Measurements from ENCODE around the gene EDAR.
A peak's percentile ranks its signal among the peaks of the same experiment; 100 is the strongest.

EDAR gene

GRCh38 chr2:108928660-108929377 is 60.2 kb downstream of the EDAR start:
- TF ChIP-seq CTCF (IDR thresholded peaks at IDR 0.05; ENCODE audit: low read depth, low read length), result no peak
- DNase-seq (ENCODE audit: extremely low read depth, low read depth), result no peak

GRCh38 chr2:108927936-108928659 is 60.9 kb downstream of the EDAR start:
- TF ChIP-seq CTCF (IDR thresholded peaks at IDR 0.05; ENCODE audit: low read depth, low read length), result peak; percentile 87
- DNase-seq (ENCODE audit: extremely low read depth, low read depth), result peak; percentile 10

GRCh38 chr2:108927405-108927804 is 61.6 kb downstream of the EDAR start:
- no peak for DNase-seq (ENCODE audit: extremely low read depth, low read depth)
- no peak for TF ChIP-seq CTCF (IDR thresholded peaks at IDR 0.05; ENCODE audit: low read depth, low read length)

GRCh38 chr2:108926561-108927380 is 62.2 kb downstream of the EDAR start:
- DNase-seq (ENCODE audit: extremely low read depth, low read depth), result no peak

GRCh38 chr2:108925735-108926134 is 63.3 kb downstream of the EDAR start:
- no peak for TF ChIP-seq CTCF (IDR thresholded peaks at IDR 0.05; ENCODE audit: low read depth, low read length)
- DNase-seq (ENCODE audit: extremely low read depth, low read depth), result no peak

More at GRCh38 chr2:108926561-108927380, 62.2 kb downstream of the EDAR start:
- no peak for TF ChIP-seq CTCF (IDR thresholded peaks at IDR 0.05; ENCODE audit: low read depth, low read length)

GRCh38 chr2:108925286-108925685 is 63.7 kb downstream of the EDAR start:
- TF ChIP-seq CTCF (IDR thresholded peaks at IDR 0.05; ENCODE audit: low read depth, low read length), result no peak
- no peak for DNase-seq (ENCODE audit: extremely low read depth, low read depth)
